HG03064 (cell line): ENCODE data around the gene TAS2R30.
"Not testable (repeated sequence)": the region's sequence is repeated elsewhere in the genome, so short reads cannot be mapped to it uniquely, and the experiment has no call there.

Source experiments
- ATAC-seq: cut with Tn5 transposase; IDR thresholded peaks from one replicate; pipeline ENCODE4 v1.9.1; 2021; ENCODE audit warnings: low read depth; ENCODE audit not compliant: unreplicated experiment

The TAS2R30 gene

GRCh38 chr12:11130999-11131398, 3.4 kb downstream of the TAS2R30 start:
- ATAC-seq, result no peak

GRCh38 chr12:11130382-11130781, 4.1 kb downstream of the TAS2R30 start:
- no peak for ATAC-seq

- ATAC-seq, result not testable (repeated sequence)
Measured at GRCh38 chr12:11114130-11114529, 20.3 kb downstream of the TAS2R30 start.

DNA sequence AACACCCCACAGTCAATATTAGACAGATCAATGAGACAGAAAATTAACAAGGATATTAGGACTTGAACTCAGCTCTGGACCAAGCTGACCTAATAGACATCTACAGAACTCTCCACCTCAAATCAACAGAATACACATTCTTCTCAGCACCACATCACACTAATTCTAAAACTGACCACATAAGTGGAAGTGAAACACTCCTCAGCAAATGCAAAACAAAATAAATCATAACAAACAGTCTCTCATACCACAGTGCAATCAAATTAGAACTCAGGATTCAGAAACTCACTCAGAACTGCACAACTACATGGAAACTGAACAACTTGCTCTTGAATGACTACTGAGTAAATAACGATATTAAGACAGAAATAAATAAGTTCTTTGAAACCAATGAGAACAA, 23.2 kb downstream of the TAS2R30 start:
- ATAC-seq, result not testable (repeated sequence)

GRCh38 chr12:11108862-11109261, 25.6 kb downstream of the TAS2R30 start:
- ATAC-seq, result no peak

GRCh38 chr12:11107719-11108118, 26.7 kb downstream of the TAS2R30 start:
- no peak for ATAC-seq

GRCh38 chr12:11106288-11106687, 28.2 kb downstream of the TAS2R30 start:
- no peak for ATAC-seq

DNA sequence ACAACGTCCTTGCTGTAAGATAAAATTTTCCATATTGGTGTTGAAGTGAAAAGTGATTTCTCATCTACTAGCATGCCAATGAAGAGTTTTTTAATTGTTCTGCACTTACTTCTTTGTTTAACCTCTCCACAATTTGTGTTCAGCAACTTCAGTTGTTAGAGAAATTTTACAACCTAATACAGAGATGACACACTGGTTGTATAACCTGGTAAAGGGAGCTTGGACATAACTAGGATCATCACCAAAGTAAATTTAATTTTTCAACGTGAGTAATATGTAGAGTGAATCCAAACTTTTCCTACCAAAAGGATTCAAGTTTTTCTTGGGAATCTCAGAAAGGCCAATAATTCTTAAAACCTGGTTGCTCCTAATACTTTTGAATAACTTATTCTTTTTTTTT, 28.9 kb downstream of the TAS2R30 start:
- ATAC-seq, result no peak

DNA sequence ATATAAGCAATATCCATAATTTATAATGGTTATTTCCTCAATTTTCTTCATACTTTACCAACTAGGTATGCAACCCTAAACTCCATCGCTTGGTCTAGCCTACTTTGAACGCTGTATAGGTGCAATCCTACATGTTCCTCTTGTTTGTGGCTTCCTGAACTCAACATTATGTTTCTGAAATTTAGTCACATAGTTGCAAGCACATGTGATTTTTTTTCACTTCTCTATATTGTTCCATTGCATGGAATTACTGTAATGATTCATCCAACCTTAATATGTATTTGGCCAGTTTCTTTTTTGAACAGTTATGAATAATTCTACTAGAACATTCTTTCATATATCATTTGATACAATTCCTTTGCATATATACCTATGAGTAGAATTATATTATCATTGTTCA, 39.5 kb downstream of the TAS2R30 start:
- ATAC-seq, result not testable (repeated sequence)

- no peak for ATAC-seq
Measured at GRCh38 chr12:11092128-11092527, 42.3 kb downstream of the TAS2R30 start, which contains the start of gene TAS2R43. Gene TAS2R43 (minus strand): TSS chr12:11092313. CDS start chr12:11092229, 84 bp downstream.

DNA sequence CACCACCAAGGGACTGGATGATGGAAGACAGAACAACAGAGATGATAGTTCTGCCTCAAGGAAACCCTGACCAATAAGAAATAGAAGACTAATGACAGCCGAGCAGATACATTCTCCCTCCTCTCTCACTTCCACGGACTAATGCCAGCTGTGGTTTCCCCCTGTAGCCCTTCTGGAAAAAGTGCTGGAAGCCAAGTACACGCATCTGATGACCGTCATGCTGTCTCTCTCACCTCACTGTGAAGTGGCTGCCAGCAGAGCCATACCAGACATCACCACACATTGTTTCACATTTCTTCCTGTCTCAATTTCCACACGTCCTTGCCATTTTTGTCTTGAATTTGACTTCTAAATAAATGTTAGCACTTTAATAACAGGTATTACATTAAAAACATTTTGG, 45.2 kb downstream of the TAS2R30 start:
- ATAC-seq, result no peak

- ATAC-seq, result peak; percentile 78
Measured at GRCh38 chr12:11085419-11085818, 49.0 kb downstream of the TAS2R30 start.
